Measurements from ENCODE around the gene CFAP210. TPM values are rescaled to one million over a fixed set of nuclear protein-coding genes. Genes with fewer than 3 reads are reported as not detected.

The CFAP210 gene
- total RNA-seq, result 10 to 100 TPM in 1 of 6 donors, 1 to 10 TPM in 4, not detected in 1; 1.4 to 14.7 (median 2.6) TPM

- Histone ChIP-seq H3K4me1 (peaks cover 7 to 24% (median 9%) of the 10 kb centered on the region in 4 donors), H3K9me3 (no peaks in the 10 kb centered on the region), H3K27me3 (no peaks in the 10 kb centered on the region), H3K36me3 (peaks cover 0 to 3% (median 0%) of the 10 kb centered on the region in 4 donors), H3K4me3 (peak within 1 kb of the TSS; percentile 68 to 87 (median 81)), H3K27ac (peak within 1 kb of the TSS; percentile 87 to 94 (median 91))
- DNase-seq (peak; percentile 100), ATAC-seq (ENCODE audit: low FRiP score in 2 of 2) (peak; percentile 99 to 100)
- TF ChIP-seq POLR2A (IDR thresholded peaks at IDR 0.05), result peak in 3 of 4 donors; percentile 69 to 93 (median 87)
- peak; percentile 90 to 92 for TF ChIP-seq POLR2AphosphoS5 (IDR thresholded peaks at IDR 0.05)
- no peak for TF ChIP-seq EP300 (IDR thresholded peaks at IDR 0.05)
- WGBS, 2 donors, result 0% methylated on average over 30 to 44 of the region's 63 CpGs
Observed at GRCh38 chr2:169694113-169694893, at the start of gene CFAP210, which contains the start of gene PHOSPHO2. CFAP210 (minus strand) TSS chr2:169694405; CDS start chr2:169694327, 78 bp downstream. PHOSPHO2 (plus strand) TSS chr2:169694469; CDS start chr2:169700972, 6,503 bp downstream.

- Histone ChIP-seq H3K9me3 (no peaks in the 10 kb centered on the region), H3K27ac (no peak overlapping the region), H3K27me3 (no peaks in the 10 kb centered on the region), H3K4me1 (no peaks in the 10 kb centered on the region), H3K4me3 (no peak overlapping the region), H3K36me3 (no peaks in the 10 kb centered on the region)
- WGBS, 2 donors, result 73 to 87% methylated on average over 4 of the region's 4 CpGs
- TF ChIP-seq EP300 (IDR thresholded peaks at IDR 0.05) (no peak), CTCF (IDR thresholded peaks at IDR 0.05) (no peak), POLR2AphosphoS5 (IDR thresholded peaks at IDR 0.05) (no peak), POLR2A (IDR thresholded peaks at IDR 0.05) (no peak)
- DNase-seq (no peak), ATAC-seq (ENCODE audit: low FRiP score in 2 of 2) (no peak)
Observed at GRCh38 chr2:169743549-169743948, 49.3 kb upstream of the CFAP210 start.

GRCh38 chr2:169739351-169739750 lies 45.1 kb upstream of the CFAP210 start:
- WGBS, 2 donors, result 86 to 94% methylated on average over 1 of the region's 1 CpG

GRCh38 chr2:169738566-169739229 lies 44.5 kb upstream of the CFAP210 start:
- no peak overlapping the region for H3K4me3 ChIP-seq
- no peak for TF ChIP-seq POLR2A (IDR thresholded peaks at IDR 0.05)
- no peak for TF ChIP-seq POLR2AphosphoS5 (IDR thresholded peaks at IDR 0.05)
- no peak for TF ChIP-seq CTCF (IDR thresholded peaks at IDR 0.05)
- no peak for TF ChIP-seq EP300 (IDR thresholded peaks at IDR 0.05)
- no peaks in the 10 kb centered on the region for H3K36me3 ChIP-seq
- WGBS, 2 donors, result 33 to 55% methylated on average over 3 to 4 of the region's 5 CpGs
- DNase-seq (no peak), ATAC-seq (ENCODE audit: low FRiP score in 2 of 2) (no peak)
- no peaks in the 10 kb centered on the region for H3K9me3 ChIP-seq
- no peaks in the 10 kb centered on the region for H3K27me3 ChIP-seq
- H3K4me1 ChIP-seq, result peaks cover 0 to 8% (median 5%) of the 10 kb centered on the region in 4 donors
- H3K27ac ChIP-seq, result no peak overlapping the region

More at GRCh38 chr2:169739351-169739750, 45.1 kb upstream of the CFAP210 start:
- Histone ChIP-seq H3K27ac (no peak overlapping the region), H3K4me1 (peaks cover 0 to 6% (median 4%) of the 10 kb centered on the region in 4 donors), H3K9me3 (no peaks in the 10 kb centered on the region), H3K4me3 (no peak overlapping the region), H3K36me3 (no peaks in the 10 kb centered on the region), H3K27me3 (no peaks in the 10 kb centered on the region)
- TF ChIP-seq POLR2AphosphoS5 (IDR thresholded peaks at IDR 0.05) (no peak), EP300 (IDR thresholded peaks at IDR 0.05) (no peak), POLR2A (IDR thresholded peaks at IDR 0.05) (no peak), CTCF (IDR thresholded peaks at IDR 0.05) (no peak)
- DNase-seq, result no peak
- ATAC-seq (ENCODE audit: low FRiP score in 2 of 2), result no peak

- ATAC-seq (ENCODE audit: low FRiP score in 2 of 2) (no peak), DNase-seq (no peak)
- Histone ChIP-seq H3K4me1 (peaks cover 4 to 15% (median 8%) of the 10 kb centered on the region in 4 donors), H3K9me3 (no peaks in the 10 kb centered on the region), H3K27me3 (no peaks in the 10 kb centered on the region), H3K4me3 (peak overlapping the region in 2 of 4 donors; percentile 5 to 85), H3K27ac (no peak overlapping the region), H3K36me3 (no peaks in the 10 kb centered on the region)
- no peak for TF ChIP-seq EP300 (IDR thresholded peaks at IDR 0.05)
- TF ChIP-seq CTCF (IDR thresholded peaks at IDR 0.05), result no peak
- no peak for TF ChIP-seq POLR2A (IDR thresholded peaks at IDR 0.05)
- no peak for TF ChIP-seq POLR2AphosphoS5 (IDR thresholded peaks at IDR 0.05)
- 89 to 90% methylated on average over 5 of the region's 5 CpGs for WGBS, 2 donors
Observed at GRCh38 chr2:169736902-169737301, 42.7 kb upstream of the CFAP210 start.

All from upper lobe of left lung (tissue), 6 donors.